ENCODE results near the gene P2RX3.

Gene P2RX3

DNA sequence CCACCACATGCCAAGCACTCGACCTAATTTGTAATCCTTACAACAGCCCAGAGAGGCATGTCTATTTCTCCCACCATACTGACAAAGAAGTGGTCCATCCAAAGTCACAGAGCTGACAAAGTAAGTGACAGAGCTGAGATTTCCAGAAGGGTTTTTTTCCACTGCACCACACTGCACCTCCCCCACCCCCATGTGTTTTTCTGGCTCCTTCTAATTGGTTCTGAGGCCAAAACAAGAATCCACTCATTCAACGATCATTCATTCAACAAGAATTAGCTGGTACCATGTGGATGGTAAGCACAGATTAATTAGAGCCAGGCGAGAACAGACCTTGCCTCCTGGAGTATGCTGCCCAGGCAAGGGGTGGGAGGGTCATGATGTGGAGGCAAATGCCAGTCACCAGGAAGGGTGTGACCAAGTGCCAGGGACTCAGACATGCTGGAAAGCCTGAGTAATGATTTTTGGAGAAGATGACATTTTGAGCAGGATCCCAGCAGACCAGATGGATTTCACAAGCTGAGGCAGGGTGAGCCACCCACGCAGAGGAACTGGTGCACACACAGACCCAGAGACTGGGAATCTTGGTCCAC, 67.2 kb downstream of the P2RX3 start:
- no peak for DNase-seq

DNA sequence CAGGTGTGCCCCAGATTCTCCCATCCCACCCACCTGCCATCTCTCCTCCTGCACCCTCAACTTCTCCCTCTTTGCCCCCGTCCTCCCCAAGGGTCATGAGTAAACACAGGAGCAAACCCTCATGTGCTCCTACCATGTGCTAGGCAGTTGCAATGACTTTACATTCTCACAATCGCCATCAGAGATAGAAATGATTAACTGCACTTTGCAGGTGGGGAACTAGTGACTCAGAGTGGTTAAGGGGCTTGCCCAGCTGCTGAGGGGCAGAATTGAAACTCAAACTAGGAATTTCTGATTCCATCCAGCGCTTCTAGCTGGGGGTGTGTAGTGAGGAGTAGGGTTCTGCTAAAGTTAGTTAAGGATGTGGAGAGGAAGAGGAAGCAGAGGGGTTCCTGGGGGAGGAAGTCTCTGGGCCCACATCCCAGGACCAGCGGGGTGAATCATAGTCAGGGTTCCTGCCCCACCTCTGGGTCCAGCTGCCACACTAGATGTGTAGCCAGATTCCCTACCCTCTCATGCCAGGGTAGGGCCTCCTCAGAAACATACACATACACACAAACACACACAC, 68.3 kb downstream of the P2RX3 start:
- peak; percentile 73 for DNase-seq

DNA sequence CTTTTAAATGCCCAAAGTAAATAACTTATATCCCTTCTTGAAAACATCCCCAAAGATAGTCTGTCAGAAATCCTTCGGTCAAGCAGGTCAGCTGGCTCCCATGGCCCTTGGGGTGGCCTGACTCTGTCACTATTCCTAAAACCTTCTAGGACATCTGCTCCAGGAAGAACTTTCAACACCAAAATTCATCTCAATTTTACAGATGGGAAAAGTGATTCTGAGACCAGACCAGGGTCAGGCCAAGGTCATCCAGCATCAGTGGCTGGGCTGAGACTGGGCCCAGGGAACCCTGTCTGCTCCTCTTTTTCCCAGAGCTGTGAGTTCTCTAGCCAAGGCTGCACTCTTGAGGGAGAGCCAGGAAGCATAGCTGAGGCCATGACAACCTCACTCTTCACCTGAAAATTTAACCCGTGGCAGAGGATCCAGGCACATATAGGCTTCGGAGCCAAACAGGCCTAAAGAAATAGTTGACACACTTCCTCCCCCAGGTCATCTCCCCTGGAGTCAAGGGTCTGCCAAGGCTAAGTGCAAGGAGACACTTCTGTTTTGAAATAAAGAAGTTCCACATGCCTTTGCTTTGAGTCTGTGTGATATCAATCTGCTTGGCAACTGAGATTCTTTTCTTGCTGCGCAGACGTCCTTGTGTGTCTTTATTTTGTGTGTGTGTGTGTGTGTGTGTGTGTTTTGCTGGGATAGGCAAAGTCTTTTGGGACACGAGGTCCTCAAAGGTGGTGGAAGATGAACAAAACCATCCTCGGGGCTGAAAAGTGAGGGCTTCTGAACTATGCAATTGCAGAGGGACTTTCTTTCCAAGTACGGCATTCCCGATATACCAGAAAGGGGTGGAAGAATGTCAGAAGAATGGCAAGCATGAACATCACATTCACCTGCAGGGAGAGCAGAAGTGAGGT, 69.1 kb downstream of the P2RX3 start:
- no peak for DNase-seq

DNA sequence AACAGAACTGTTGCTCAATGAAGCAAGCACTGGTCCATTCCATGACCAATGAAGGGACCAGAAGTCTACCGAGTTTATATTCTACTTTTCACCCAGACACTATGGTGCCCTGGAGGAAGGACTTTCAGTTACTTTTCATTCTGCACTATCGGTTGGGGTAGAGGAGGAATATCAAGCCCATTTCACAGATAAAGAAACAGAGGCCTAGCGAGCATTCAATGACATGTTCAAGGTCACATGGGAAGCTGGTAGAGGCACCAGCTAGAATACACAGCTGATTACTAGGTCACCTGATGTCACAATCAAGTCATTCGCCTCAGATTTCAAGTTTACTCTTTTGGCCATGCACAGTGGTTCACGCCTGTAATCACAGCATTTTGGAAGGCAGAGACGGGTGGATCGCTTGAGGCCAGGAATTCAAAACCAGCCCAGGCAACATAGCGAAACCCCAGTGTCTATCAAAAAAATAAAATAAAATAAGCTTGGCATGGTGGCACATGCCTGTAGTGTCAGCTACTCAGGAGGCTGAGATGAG, 69.9 kb downstream of the P2RX3 start:
- DNase-seq, result no peak

DNA sequence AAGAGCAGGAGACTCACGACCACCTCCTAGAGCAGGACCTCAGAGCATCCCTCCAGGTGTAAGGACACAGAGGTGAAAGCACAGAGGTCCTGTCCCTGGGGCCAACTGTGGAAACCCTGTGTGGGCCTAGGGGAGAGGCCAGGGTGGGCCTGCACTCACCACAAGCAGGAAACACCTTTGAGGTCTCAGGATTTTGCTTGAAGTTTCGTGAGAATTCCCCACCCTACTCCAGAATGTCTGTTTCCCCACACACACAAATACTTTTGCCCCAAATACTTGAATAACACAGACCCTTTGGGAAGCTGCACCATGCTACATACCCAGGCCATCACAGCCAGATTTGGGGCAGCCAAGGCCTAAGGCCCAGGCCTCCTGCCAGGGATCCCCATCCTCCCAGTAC, 70.6 kb downstream of the P2RX3 start:
- DNase-seq, result no peak

DNA sequence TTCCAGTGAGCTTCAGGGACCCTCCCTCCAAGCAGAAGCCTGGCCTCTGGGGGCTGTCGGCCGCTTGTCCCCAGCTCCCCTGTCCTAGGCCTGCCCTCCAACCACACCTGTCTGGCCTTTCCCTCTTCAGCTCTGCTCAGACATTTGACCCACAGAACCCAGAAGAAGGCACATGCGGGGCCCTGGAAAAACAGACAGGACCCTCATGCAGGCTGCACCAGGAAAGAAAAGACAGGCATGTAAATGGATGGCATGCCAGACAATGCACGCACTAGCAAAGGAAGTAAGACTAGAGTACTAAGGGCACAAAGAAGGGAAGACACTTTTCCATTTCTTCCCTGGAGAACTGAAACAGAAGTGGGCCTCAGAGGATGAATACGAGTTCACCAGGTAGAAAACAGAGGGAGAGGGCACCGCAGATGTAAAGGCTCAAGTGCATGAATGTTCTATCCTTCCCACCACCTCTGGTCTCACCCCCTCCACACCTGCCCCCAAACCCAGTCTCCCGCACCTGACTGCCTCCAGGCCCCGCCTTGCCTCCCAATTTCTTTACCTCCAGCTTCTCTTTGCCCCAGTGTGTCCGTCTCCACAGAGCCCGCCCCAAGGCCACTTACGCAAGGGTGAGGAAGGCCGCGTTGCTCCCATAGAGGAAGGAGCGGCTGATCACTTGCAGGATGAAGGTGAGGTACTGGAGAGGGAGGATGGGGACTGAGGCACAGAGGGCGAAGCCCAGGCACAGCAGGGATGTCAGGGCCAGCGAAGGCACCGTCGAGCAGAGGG, 71.4 kb downstream of the P2RX3 start:
- no peak for DNase-seq

DNA sequence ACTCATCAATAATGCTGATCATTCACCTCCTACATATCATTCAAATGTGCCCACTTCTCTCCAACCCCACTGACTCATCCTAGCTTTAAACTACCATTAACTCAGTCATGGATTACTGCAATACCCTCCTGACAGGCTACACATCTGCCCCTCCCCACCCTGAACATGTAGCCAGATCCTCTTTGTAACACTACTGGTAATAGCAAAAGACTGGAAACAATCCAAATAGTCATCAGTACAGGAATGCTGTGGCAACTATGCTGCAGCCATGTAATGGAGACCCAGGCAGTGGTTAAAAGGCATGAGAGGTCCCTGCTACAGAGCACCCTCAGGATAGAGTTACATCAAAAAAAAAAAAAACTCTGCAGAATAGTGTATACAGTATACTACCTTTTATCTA, 72.1 kb downstream of the P2RX3 start:
- no peak for DNase-seq

DNA sequence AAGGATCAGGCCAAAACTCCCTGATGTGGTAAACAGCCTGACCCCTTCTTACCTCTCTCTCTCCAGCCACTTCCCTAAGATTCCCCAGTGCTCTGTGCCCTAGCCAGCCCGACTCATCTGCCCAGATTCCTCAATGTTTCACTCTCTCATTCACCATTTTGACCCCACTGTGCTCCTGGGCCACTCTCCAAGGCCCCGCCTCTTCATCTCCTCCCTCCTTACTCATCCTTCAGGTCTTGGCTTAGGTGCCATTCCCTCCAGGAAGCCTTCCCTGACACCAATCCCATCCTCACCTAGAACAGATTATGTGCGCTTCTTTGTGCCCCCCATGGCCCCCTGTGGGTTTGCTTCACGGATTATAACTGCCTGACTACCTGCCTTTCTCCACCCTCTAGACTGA, 75.5 kb downstream of the P2RX3 start:
- no peak for DNase-seq

DNA sequence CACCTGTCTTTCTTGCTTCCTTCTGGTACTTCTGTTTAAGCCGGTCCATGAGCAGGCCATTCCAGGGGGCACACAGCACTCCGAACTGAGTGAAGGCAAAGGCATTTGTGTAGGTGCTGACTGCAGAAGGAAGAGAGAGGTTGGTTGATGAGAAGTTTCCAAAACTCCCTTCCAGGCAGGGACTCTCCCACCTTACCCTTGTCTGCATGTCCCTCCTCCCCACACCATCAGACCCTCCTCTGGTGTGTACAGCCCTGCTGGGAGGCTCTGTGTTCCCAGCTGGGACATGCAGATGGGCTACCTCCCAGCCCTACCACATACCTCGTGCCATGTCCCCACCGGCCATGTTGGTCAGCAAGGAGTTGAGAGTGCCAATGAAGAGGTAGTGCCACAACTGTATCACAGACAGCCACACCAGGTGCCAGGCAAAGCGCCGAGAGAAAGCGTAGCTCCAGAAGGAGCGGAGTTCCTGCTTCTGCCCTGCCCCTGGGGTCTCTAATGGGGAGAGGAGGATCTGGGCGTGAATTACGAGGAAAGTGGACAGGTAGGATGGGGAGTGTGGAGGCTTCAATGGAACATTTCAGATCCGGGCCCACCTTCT, 76.6 kb downstream of the P2RX3 start:
- no peak for DNase-seq

DNA sequence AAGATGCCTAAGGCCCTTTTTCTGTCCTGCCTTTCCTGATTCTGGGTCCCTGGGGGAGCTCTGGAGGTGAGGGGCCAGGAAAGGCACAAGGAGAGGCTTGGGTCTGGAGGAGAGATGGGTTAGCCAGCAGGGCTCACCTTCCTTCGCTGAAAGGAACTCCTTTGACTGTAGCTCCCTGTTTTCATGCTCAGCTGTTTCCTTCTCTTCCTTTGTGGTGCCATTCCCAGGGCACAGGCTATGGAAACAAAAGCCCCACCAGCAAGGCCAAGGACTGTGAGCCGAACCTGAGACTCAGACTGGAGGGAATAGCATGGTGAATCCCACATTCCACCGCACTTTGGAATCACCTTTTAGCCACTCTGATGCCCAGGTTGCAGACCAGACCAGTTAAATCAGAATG, 78.3 kb downstream of the P2RX3 start:
- no peak for DNase-seq

DNA sequence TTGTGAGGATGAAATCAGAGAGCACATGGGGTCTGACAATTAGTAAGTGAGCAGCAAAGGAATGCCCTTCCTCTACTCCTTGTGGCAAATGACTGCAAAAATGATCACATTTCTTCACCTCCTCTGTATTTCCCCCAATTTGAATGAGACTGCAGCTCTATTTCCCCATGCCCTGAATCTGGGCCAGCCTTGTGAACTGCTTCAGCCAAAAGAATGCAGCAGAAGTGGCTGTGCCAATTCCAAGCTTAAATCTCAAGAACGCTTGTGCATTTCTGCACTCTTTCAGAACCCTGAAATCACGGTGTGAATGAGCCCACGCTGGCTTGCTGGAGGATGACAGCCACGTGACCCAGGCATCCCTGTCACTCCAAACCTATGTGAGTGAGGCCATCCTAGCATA, 78.9 kb downstream of the P2RX3 start:
- no peak for DNase-seq

DNA sequence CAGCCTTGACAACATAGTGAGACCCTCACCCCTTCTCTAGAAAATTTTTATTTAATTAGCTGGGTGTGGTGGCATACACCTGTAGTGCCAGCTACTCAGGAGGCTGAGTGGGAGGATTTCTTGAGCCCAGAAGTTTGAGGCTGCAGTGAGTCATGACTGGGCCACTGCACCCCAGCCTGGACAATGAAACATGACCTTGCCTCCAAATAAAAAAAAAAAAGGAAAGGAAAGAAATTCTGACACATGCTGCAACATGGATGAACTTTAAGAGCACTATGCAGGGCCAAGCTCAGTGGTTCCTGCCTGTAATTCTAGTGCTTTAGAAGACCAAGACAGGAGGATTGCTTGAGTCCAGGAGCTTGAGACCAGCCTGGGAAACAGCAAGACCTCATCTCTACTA, 80.0 kb downstream of the P2RX3 start:
- DNase-seq, result no peak

DNA sequence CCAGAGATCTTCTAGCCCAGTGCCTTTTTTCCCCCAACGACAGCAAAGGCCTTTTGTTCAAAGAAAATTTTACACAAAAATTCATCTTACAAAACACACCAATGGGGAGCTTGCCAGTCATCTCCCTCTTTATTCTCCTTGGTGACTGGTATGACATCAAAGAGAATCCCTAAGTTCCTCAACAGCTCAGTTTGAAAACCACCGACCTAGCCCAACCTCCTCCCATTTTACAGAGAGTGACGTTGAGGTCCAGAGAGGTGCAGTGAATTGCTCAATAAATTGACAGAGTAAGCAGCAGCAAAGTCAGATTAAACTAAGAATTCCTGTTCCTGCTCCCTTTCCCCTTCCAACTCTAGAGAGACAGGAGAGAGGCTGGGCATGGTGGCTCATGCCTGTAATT, 81.0 kb downstream of the P2RX3 start:
- DNase-seq, result no peak

DNA sequence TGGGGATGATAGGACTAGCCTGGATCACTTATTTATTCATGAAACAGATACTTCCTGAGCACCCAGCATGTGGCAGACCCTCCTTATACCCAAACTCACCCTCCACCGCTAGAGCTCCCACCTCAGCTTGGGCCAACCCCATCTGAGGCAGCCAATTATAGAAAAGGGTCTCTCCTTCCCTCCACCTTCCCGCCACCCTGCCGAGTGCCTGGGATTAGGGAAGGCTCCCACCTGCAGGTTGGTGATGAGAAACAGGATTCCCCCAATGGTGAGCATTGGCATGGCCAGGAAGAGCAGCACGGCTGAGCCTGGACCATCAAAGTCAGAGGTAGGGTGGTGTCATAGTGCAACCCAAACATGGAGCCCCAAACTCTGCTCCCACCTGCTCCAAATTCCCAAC, 82.9 kb downstream of the P2RX3 start:
- DNase-seq, result no peak

DNA sequence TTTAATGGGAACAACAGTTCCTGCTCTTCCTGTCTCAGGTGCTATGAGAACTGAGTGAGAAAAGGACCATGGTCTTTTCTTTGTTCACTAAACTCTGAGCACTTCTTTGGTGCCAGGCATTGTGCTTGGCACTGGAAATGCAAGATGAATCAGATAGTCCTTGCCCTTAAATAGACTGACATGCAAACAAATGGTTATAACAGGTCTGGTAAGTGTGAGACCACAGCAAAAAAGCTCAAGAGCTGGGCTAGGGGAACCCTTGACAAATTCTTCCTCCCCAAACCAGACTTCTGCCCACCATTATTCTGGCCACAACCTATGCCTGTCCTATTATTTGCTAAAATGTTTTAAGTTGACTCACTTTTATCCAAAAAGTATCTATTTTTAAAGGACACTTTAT, 83.7 kb downstream of the P2RX3 start:
- no peak for DNase-seq

Measured in activated effector memory CD4-positive, alpha-beta T cell treated with anti-CD3 and anti-CD28 coated beads, Interleukin-2, amount 50 U/mL, for 16 hours (primary cell).